ENCODE measurements around the gene SOX8.

SOX8 gene

DNA sequence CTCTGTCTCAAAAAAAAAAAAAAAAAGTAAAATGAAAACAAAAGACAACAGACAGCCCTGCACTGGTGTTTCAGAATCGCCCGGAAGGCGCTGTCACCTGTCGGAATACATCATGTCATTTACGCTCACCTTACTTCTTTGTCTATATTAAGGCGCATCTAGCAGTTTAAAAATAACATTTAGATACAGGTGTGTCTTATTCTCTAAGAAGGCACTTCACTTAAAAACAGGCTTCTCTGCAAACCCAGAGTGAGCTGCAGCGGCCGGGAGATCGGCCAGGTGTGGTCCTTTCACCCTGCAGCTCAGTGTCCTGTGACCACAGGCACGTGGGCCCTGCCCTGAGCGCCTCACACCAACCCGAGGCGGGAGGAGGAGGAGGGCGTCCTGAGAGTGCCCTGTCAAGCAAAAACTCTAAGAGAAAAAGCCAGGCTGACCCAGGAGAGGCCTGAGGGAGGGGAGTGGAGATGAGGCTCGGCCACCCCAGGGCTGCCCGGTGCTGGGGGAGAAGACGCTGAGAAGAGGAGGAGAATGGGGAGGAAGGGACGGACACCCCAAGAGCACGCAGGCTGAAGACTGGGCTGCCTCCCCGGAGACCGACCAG is 7.5 kb upstream of the SOX8 start:
- DNase-seq (ENCODE audit: low spot score), result no peak

DNA sequence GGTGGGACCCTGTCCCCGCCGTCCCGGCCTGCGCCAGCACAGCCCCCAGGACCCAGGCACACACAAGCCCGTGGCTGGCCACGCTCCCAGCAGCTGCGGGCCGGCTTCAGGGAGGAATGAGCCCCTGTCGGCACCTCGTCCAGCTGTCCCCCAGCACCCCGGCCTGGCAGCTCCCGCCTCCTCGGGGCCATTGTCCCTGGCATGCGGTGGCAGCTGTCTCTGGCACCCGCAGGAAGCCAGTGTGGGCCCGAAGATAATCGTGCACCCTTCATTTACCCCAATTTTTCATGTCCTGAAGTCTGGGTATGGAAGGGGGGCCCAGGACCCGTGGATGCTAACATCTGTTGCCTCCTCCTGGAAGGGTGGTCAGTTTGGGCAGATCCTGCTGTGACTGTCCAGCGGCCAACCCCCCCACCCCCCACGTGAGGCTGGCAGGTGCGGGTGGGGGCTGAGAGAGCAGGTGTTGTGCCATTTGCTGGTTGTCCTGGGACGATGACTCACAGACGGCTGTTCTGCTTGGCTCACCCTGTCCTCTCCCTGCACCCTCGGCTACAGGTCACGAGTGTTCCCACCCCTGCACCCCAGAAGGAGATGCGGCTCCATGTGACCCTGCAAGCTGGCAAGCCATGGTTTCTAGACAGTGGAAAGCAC is 6.8 kb upstream of the SOX8 start:
- no peak for DNase-seq (ENCODE audit: low spot score)

DNA sequence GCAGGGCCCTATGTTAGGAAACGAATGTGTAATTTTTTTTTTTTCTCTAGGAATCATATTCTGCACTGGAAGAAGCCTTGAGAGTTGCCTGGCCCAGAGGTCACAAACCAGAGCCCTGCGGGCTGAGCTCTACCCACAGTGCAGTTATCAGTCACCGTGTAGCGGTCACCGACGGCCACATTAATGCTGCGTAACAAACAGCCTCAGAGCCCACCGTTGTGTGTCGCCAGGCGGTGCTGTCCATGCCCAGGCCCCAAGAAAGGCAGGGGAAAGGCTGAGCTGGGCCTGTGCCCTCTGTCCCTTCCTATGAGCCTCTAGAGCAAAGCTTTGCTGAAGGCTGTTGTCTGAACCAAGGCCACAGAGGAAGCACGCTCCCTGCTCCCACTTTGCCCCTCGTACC is 6.3 kb upstream of the SOX8 start:
- no peak for DNase-seq (ENCODE audit: low spot score)

DNA sequence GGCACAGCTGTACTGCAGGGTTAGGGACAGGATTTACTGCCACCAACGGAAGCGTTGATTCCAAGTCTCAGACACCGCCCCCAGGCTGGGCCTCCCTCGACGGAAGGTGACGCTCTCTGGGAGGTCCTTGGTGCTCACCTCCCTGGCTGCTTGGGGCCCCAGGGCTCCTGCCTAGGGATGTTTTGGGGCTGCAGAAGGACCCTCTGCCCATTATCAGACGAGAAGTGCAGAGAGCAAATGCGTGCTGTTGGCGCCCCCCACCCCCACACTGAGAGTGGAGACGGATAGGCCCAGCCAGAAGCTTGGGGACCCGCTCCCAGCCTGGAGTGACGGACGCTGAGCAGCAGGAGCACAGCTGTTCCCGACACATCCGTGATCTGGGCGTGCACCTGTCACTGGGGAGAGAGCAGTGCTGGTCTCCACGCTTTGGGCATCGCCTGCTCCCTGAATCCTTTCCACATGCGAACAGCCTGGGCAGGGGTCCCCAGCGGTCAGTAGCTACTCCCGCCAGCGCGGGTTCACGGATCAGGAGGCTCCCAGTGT is 5.1 kb upstream of the SOX8 start:
- no peak for DNase-seq (ENCODE audit: low spot score)

DNA sequence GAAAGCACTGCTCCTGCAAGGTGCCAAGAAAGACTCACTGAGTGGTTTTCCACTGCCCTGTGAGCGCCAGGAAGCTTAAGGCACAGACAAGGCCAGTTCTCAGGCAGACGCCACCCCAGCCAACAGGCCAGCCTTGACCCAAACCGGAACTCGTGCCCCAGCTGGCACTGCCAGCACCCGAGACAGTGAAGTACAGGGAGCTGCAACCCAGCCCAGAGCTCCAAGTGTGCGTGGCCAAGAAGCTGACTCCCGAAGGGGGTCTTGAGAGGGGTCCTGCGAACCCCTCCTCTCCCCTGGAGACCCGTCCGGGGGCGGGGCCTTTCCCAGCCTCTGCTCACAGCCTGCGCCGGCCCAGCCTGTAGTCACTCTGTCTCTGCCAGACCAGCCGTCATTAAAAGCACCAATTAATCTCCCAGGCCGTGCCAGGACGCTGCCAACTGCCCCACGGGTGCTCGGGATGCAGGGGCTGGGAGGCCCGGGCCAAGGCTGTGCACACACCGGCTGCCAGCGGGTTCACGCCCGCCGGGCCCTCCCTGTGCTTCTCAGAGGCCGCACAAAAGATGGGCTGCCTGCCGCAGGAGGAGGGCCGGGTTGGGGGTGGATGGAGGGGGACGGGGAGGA is 4.4 kb upstream of the SOX8 start:
- DNase-seq (ENCODE audit: low spot score), result no peak

DNA sequence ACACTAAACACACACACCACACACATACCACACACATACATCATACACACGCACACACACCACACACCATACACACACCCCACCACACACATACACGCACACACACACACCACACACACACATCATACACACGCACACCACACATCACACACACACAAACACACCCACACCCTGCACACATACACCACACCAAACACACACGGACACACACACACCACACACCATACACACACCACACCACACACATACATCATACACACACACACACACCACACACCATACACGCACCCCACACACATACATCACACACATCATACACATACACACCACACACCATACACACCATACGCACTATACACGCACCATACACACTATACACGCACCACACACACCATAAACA is 3.7 kb upstream of the SOX8 start:
- no peak for DNase-seq (ENCODE audit: low spot score)

DNA sequence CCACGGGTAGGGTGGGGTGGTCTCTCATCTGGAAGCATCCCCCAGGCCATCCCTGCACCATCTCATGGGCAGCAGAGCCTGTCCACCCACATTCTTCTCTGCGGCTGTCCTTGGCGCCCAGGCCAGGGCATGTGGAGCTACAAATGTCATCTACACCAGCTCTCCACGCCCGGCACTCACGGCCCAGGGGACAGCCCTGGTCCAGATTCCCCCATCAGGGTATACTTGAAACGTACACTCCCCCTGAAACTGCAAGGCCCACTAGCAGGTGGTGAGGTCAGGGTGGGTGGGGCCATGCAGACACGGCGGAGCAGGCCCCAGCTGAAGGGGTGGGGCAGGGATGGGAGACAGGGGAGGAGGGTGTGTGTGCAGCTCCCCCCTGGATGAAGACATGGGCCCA is 3.2 kb upstream of the SOX8 start:
- no peak for DNase-seq (ENCODE audit: low spot score)

DNA sequence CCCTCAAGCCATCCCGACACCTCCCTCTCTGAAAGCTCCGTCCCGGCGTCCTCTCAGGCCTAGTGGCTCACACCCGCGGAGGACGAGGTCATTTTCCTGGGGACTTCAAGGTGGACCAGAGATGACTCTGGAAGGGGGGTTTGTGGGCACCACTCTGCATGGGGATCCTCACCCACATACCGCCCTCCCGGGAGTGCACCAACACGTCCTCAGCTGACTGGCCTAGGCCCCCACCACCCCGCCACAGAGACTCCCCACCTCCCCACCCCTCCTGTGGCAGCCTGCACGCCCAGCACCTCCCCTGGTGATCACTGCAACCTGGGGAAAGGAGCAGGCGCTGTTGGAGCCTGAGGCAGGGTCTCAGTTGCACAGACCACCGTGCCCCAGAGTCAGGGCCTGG is 2.4 kb upstream of the SOX8 start:
- no peak for DNase-seq (ENCODE audit: low spot score)

DNA sequence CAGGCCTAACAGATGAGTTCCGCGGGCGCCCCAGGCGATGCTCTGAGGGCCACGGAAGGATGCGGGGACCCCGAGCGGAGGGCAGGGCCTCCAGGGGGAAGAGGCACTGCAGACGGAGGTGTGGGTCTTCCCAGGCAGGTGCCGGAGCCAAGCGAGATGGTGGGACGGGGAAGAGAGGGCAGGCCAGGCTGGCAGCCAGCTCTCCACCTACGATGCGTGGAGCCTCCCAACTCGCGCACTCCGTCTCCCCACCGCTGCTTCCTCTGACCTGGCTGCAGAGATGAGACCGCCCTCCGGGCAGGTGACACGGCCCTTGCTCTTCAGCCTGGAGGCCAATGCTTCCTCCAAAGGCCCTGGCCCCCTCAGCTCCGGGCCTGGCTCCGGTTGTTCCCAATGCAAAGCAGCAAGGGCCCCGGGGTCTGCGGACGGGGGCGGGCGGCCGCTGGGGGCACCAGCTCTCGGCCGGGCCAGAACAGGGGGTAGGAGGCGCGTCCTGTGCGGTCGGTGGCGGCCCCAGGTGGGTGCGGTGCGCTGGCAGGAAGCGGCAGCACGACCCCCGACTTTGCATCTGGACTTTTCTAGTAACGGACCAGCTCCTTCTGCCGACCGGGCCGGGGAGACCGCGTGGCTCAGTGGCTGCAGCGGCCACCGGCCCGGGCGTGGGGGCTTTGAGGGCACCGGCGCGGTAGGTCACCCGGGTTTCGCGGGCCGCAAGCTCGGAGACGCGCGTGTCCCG is 1.5 kb upstream of the SOX8 start:
- DNase-seq (ENCODE audit: low spot score), result no peak

DNA sequence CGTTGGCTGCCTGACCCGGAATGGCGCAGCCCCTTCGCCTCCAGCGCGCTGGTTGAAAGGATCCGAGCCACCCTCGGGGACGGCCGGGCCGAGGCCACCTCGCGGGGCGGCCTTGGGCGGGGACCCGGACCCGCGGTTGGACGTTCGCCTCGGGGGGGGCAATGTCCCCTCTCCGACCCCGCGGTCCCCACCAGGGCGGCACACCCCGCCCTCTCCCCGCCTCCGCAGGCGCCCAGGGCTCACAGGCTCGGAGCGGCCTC is 1.0 kb upstream of the SOX8 start:
- DNase-seq (ENCODE audit: low spot score), result no peak

DNA sequence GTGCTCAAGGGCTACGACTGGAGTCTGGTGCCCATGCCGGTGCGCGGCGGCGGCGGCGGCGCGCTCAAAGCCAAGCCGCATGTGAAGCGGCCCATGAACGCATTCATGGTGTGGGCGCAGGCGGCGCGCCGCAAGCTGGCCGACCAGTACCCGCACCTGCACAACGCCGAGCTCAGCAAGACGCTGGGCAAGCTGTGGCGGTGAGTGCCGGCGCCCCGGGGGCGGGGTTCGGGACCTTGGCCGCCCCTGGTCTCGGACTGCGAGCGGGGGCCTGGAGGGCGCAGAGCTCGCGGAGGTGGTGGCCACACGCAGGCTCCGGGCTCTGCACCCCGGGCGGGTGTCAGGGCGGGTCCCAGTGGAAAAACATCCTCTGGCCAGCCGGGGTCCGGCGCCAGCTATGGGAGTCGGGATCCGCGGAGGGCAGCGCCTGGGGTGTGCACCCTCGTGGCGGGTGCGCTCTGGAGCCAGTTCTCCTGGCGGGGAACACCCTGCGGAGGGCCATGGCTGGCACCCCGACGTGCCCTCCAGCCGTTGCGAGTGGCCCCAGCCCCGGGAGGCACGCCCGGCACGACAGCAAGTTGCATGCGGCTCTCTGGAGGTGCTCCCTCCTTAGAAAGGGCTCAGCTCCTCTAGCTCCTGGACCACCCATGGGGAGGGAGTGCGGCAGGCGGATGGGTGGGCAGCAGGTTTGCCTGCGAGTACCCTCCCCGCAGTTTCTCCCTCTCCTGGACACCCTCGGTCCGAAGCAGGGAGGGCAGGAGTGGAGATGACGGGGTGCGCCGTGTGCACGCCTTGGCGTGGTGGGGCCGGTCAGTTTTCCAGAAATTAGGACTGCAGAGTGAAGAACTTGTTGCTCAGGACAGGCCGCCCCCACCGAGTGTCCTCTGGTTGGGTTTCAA is 824 bp downstream of the SOX8 start:
- DNase-seq (ENCODE audit: low spot score), result no peak

DNA sequence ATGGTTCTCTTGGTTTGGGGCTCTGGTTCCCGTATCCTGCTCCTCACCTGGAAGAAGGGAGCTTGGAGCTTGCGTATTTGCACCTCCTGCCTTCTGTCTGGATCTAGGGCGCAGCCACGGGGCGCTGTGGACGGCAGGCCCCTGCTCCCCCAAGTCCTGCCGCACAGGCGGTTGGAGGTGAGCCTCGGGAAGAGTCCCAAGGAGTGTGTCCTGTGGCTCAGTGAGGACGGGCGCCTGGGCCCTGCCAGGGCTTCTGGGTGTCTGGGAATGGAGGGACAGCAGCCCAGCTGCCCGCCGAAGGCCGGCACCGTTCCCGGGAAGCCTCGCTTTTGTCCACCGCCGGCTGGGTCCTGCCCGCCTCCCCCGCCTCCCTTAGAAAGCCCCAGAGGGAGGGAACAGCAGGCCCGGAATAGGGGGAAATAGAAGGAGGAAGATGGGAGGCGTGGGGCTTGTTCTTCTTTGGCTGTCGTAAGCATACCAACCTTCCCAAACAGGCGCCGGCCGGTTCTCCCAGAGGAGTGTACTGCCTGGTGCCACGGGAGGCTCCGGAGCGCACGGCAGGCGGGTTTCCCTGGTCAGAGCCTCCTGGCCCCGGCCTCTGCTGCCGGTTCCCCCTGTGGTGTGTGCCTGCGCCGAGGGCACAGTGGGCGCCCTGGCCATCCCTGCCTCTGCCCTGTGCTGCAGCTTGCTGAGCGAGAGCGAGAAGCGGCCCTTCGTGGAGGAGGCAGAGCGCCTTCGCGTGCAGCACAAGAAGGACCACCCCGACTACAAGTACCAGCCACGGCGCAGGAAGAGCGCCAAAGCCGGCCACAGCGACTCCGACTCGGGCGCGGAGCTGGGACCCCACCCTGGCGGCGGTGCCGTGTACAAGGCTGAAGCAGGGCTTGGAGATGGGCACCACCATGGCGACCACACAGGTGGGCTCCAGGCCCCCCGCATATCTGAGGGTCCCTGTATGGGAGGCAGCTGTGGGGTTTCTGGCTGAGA is 1.8 kb downstream of the SOX8 start:
- DNase-seq (ENCODE audit: low spot score), result no peak

DNA sequence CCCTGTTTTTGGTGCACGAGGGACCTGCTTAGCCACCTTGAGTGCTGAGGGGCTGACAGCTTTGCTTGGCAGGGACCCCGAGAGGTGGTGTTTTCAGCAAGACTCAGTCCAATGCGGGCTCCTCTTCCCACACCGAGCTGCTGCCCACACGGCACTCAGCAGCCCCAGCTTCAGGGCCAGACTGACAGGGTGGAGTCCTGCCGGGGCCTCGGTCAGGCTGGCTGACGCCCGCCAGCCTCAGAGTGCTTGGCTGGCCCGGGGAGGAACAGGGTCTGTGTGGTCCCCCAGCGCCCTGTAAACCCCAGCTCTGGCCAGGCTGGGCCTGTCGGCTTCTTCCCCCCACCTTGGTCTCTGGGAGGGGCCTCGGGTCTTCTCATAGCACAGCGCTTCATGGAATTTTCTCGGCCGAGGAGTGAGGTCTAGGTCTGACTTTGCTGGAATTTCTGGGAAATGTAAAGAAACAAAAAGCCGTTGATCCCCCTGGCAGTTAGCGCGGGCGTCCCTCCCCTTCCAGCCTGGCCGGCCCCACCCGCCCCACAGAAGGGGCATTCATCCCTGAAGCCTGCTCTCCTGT is 2.6 kb downstream of the SOX8 start:
- no peak for DNase-seq (ENCODE audit: low spot score)

DNA sequence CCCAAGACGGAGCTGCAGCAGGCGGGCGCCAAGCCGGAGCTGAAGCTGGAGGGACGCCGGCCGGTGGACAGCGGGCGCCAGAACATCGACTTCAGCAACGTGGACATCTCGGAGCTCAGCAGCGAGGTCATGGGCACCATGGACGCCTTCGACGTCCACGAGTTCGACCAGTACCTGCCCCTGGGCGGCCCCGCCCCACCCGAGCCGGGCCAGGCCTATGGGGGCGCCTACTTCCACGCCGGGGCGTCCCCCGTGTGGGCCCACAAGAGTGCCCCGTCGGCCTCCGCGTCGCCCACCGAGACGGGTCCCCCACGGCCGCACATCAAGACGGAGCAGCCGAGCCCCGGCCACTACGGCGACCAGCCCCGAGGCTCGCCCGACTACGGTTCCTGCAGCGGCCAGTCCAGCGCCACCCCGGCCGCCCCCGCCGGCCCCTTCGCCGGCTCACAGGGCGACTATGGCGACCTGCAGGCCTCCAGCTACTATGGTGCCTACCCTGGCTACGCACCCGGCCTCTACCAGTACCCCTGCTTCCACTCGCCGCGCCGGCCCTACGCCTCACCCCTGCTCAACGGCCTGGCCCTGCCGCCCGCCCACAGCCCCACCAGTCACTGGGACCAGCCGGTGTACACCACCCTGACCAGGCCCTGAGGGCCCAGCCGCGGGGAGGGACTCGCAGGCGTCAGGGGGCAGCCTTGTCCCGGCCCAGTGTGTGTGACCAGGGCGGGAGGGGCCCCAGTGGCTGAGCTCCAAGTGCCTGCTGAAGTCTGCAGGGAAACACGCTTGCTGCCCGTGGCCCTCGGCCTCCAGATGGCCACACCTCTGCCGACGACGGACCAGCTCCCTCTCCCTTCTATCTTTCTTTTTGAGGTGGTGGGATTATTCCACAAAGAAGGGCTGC is 3.4 kb downstream of the SOX8 start:
- no peak for DNase-seq (ENCODE audit: low spot score)

DNA sequence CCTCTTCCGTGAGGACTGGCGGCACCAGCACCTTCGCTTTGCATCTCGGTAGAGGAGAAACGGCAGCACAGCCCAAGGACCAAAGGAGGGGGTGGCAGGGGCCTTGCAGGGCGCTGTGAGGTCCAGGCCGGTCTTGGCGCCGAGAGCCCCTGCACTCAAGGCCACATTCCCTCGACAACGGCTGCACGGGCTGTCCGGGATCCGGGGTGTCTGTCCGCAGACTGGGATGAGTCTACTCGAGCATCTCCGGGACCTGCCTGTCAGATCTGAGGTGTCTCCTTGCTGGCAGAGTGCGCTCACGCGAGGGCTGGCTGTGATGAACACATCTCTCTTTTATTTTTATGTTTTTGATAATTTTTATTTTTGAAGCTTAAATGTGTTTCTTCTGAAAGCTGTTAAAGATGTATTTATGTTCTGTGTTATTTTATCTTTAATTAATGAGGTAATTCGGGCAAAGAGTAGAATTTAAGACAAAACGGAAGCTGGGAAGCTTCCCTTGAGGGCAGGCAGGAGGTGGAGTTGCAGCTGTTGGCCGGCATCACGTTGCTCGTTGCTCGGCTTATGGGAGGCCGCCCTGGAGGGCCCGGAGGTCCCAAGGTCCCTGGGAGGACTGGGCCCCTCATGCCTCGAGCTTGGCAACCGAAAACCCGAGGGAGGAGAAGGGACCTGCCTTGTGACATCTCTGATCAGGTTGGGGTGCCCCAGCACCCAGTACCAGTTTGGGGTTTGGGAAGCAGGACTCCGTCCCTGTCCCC is 4.3 kb downstream of the SOX8 start:
- no peak for DNase-seq (ENCODE audit: low spot score)

DNA sequence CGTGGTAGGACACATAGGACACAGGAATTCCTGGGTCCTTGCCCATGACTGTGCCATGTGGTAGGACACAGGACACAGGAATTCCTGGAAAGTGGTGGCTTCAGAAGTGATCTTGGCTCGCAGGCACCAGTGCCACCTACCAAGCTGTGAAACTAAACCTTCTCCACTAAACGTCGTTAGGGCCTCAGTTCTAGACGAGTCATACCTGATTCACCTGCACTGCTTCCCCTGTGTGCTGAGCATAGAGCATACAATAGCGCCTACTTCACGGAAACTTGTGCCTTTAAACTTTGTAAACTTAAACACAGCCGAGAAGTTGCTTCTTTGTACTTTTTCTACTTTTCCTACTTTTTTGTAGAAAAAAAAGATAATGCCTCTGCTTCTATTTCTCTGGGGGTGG is 4.8 kb downstream of the SOX8 start:
- no peak for DNase-seq (ENCODE audit: low spot score)

DNA sequence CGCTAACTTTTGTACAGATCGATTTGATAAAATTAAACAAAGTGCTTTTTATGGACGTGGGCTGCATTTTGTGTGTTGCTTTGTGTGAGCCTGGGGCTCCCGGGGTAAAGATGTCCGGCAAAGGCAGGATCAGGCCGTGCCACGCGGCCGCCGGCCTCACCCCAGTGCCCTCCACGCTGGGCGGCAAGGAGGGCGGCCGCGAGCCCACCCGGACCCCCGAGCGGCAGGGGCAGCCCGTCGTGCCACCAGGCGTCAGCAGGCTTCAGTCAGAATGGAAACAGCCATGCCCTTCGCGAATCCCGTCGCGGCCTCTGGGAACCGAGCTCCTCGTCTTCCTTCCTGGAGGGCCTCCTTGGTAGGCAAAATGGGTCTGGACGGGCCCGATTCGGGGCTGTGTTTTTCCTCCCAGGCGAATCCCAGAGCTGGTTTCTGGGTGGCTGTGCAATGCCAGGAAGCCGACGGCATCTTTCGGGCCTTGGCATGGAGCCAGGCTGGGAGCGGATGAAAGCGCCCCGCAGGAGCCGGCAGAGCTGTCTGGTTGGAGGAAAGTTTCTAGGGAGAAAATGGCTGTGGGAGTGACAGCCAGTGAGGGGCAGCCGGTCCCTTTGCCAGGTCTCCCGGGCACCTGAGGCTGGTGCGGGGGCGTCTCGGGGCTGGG is 5.5 kb downstream of the SOX8 start:
- no peak for DNase-seq (ENCODE audit: low spot score)

DNA sequence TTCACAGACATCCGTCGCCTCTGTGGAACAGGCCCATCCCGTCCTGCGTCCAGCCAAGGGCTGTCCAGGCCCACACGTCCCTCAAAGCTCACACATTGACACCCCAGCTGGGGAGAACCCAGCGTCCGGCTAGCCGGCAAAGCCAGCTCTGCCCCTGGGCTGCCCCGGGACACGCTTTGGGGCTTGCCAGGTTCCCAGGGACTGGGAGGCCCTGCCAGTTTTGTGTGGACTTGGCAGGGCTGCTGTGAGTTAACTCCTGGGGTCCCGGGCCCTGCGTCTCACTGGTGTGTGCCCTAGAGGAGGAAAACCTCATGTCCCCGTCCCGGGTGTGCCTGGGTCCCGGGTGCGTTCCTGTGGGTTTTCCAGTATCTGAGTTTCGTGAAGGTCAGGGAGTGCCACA is 6.3 kb downstream of the SOX8 start:
- no peak for DNase-seq (ENCODE audit: low spot score)
